ENCODE measurements around the gene BAAT. TPM values are rescaled to one million over a fixed set of nuclear protein-coding genes. Genes with fewer than 3 reads are reported as not detected.

Gene BAAT
- total RNA-seq, 2 experiments from 2014 or later, result 0.08 TPM; not detected in 1

DNA sequence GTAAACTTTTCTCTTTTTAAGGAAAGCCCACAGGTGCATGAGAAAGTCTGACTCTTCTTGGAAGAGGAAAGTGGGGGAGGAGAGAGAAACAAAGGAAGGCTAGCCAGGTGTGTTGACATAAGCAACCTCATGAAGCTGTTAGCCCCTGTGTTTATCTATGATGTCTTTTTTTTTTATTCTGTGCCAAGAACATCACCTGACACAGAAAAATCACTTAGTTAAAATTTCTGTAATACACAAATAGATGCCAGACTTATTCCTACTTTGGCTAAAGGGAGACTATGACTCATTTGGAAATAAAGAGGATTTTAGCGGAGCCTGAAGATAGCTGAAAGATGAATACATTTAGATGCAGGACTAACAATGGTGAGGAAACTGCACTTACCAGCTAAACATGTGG is 58.3 kb downstream of the BAAT start:
- POLR2A ChIA-PET, result no interaction called here
- CTCF ChIA-PET, result no interaction called here

DNA sequence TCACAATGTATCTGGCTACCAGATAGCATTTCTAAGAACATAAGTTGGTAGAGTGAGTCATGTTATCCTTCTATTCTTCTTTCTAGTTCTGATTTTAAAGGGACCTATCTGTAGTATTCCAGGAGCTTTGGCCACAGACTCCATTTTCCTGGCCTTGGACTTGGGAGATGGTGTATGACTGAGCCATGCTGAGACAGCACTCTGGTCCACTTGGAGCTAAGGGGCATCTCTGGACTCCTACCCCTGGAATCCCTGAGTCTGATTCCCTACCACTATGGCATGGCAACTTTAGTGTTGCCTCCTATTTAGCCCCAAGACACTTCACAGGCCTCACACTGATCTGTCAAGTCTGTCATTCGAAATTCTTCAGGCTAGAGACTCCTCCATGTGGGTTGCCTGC is 58.8 kb downstream of the BAAT start:
- ChIA-PET POLR2A (no interaction called here), CTCF (no interaction called here)

DNA sequence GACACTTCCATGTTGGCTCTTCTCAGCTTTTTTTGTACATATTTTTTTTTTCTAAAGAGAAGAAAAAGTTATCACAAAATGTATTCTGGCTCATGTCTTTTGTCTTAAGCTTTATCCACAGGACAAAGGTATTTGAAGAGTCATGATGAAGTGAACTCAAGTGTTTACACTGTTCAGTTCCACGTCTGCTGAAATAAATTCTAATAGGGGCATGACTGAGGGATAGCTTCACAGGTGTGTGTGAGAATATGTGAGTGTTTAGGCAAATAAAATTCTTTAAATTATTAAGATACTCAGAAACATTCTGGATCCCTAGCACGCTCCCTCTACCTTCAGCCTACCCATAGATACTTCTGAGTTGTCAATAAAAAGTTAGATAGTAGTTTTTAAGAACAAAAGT is 59.8 kb downstream of the BAAT start:
- CTCF ChIA-PET, result no interaction called here
- POLR2A ChIA-PET, result no interaction called here

DNA sequence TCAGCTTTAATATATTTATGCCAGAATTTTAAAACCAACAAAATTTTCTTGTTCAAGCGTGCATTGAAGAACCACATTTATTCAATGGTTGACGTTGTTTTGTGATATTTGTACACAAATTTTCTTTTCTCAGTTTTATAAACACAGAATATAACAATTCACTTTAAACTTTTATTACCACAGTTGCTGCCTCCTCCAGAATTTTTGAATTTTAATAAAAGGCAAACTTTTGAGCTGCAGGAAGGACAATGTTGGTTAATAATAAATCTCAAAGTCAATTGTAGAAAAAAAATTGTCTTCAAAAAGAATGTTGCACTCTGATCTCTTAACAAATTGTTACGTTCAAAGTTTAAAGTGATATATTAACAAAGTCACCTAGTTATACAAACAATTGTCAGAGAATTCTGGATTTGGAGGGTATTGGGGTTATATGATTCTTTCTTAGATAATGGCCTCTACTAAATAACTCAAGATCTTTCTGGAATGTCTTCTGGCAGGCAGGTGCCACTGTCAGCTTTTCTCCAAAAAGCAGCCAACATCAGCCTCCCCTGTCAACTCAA is 60.5 kb downstream of the BAAT start:
- POLR2A ChIA-PET, result no interaction called here
- CTCF ChIA-PET, result no interaction called here

DNA sequence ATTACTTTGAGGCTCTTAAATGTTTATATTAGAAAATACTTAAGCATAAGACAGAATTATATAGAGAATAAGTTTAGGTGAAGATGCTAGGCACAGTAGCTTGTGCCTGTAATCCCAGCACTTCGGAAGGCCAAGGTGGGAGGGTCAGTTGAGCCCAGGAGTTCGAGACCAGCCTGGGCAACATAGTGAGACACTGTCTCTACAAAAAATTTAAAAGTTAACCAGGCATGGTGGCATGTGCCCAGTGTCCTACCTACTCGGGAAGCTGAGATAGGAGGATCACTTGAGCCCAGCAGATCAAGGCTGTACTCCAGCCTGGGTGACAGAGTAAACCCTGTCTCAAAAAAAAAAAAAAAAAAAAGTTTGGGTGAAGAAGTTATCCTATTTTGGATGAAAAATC is 61.7 kb downstream of the BAAT start:
- ChIA-PET CTCF (interaction anchor here (1.2 kb wide), 1 partner anchor 721 kb away, joined by 4 read pairs; no protein-coding TSS in a partner anchor), POLR2A (no interaction called here)

DNA sequence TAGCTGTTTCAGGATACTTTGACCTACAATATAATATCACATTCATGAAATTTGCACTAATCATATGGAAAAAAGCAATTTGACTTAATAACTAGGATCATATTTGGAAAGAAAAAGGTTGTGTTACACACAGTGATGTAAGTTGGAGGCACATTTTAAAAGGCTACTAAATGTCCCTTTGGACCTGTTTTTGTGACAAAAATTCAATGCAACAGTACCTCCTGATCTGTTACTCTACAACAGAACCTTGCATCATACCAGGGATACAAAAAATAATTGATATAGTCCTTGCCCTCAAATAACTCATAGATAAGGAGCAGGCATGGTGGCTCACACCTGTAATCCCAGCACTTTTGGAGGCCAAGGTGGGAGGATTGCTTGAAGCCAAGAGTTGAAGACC is 67.1 kb downstream of the BAAT start:
- CTCF ChIA-PET, result no interaction called here

DNA sequence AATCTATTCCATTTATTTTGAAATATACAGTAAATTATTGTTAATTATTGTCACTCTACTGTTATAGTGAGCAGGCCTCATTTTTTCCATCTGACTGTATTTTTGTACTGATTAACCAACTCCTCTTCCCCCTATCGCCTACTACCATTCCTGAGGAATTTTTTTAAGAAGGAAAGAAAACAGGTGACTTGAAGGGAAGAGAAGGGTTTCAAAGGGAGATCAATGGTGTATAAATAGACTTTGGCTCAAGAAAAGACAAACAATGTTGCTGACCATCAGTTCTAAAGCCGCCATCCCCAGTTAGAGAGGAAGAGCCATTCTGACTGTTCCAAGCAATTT is 69.7 kb downstream of the BAAT start:
- ChIA-PET POLR2A (no interaction called here), CTCF (no interaction called here)

More for the DNA sequence above, 67.1 kb downstream of the BAAT start:
- POLR2A ChIA-PET, result no interaction called here

DNA sequence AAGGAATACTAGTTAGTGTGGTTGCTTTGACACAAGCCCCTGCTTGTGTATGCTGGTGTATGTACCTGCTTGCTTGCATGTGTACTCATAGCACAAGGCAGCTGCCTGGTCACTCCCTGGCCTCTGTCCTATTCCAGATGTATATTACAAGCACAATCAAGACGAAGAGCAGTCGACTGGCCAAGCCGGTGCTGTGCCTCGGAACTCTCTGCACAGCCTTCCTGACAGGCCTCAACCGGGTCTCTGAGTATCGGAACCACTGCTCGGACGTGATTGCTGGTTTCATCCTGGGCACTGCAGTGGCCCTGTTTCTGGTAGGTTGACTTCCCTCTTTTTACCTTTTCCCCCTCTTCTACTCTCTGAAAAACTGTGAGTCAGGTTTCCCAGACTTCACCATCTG is 72.1 kb downstream of the BAAT start:
- CTCF ChIA-PET, result interaction anchor here (0.9 to 1.3 kb wide), 2 partner anchors 9 to 711 kb away, joined by 3 to 9 read pairs; no protein-coding TSS in a partner anchor

DNA sequence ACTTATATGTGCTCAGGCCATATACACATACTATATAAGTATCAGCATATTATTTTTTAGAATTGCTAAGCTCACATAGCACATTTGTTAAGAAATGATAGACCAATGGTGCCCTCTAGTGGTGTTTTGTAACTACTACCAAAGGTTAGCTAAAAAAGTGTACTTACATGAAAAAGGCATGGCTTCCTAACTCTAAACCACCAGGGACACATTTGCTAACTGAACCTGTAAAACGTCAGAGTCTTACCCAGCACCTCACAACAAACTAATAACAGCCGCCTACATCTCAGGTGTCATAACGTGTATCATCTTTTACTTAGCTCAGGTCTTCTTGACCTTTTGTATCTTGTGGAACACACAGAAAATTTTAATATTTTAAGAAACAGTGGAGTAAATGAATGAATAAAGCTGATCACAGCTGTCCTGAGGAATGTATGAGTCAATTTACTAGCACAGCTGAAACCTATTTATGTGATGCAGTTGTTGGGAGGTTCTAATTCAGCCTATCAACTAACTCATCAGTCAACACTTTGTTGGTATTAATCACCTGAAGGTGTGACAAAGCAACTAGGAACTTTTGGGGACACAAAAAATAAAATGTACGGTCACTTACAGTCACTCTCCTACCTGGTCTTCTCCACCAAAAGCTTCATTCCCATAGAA is 72.9 kb downstream of the BAAT start:
- ChIA-PET POLR2A (no interaction called here), CTCF (interaction anchor here (0.9 to 1.3 kb wide), 3 partner anchors 9 to 713 kb away, joined by 3 to 9 read pairs (median 5); no protein-coding TSS in a partner anchor)

More for the DNA sequence above, 72.1 kb downstream of the BAAT start:
- POLR2A ChIA-PET, result no interaction called here

DNA sequence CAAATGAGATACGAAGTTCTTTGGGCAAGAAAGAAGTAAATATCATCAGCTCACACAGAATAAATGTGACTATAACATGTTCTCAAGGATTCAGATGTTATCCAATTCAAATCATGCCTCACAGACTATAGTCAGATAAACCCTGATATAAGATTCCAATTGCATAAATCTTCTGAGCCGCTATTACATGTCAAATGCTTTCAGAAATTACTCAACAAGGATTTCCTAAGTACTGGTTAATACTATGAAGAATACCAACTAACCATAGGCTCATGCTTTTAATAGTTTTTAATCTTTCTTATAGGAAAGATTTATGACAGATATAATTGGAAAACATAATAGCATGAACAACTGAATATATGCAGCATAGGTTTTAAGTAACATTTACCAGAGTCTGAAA is 73.6 kb downstream of the BAAT start:
- ChIA-PET CTCF (interaction anchor here (1.0 to 1.3 kb wide), 2 partner anchors 710 to 712 kb away, joined by 5 to 9 read pairs; no protein-coding TSS in a partner anchor), POLR2A (no interaction called here)

Other genes with a start within 250 kb of the BAAT start
- 10 to 100 TPM; 16.7 to 17.4 TPM for gene MRPL50, start 13.6 kb upstream of the BAAT start, total RNA-seq
- 1 to 10 TPM; 8.3 to 8.6 TPM for gene ZNF189, start 13.8 kb upstream of the BAAT start, total RNA-seq
- gene ALDOB, start 50.8 kb upstream of the BAAT start, total RNA-seq, result not detected
- 10 to 100 TPM; 39.9 to 43.3 TPM for gene RNF20, start 148.8 kb upstream of the BAAT start, total RNA-seq
- not detected for gene PPP3R2, start 210.0 kb upstream of the BAAT start, total RNA-seq

All from activated CD8-positive, alpha-beta memory T cell treated with anti-CD3 and anti-CD28 coated beads for 36 hours (primary cell).